ENCODE results near the gene TRIM25. TPM values are rescaled to one million over a fixed set of nuclear protein-coding genes. Genes with fewer than 3 reads are reported as not detected.

TRIM25 gene
- total and polyA plus RNA-seq, 9 donors: 12.5 to 71.7 (median 45.9) TPM

DNA sequence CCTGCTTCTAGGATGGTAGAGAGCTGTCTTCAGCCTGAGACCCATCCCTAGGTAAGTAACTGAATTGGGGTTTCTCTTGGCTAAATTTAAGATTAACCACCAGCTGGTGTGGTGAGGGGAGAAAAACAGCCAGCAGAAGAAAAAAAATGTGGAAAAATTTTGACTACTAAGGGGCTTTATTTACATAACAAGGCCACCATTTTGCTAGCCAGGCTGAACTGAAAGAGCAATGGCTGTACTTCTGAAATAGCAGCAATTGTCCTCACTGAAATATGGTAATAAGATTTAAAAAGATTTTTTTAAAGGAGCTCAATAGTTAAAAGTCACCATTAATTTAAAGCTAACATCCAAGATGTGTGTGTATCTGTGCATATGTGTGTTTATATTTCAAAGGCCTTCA is 12.4 kb upstream of the TRIM25 start:
- Histone ChIP-seq H3K36me3 (no peaks in the 10 kb centered on the region), H3K27me3 (no peaks in the 10 kb centered on the region), H3K4me1 (ENCODE audit: insufficient read depth) (no peaks in the 10 kb centered on the region), H3K9me3 (no peaks in the 10 kb centered on the region), H3K4me3 (no peak overlapping the region), H3K27ac (no peak overlapping the region)
- intact Hi-C loops (cut with DNase I): no loop called here
- no peak for DNase-seq
- TF ChIP-seq EP300 (IDR thresholded peaks at IDR 0.05) (no peak), POLR2A (IDR thresholded peaks at IDR 0.05) (no peak)

GRCh38 chr17:56925088-56925487 is 11.2 kb upstream of the TRIM25 start:
- Histone ChIP-seq H3K4me3 (no peak overlapping the region), H3K4me1 (ENCODE audit: insufficient read depth) (no peaks in the 10 kb centered on the region), H3K36me3 (no peaks in the 10 kb centered on the region), H3K9me3 (no peaks in the 10 kb centered on the region), H3K27ac (no peak overlapping the region), H3K27me3 (no peaks in the 10 kb centered on the region)
- WGBS, 3 donors: 86 to 100% (median 88%) methylated on average over 2 of the region's 2 CpGs
- no peak for TF ChIP-seq EP300 (IDR thresholded peaks at IDR 0.05)
- TF ChIP-seq, protein P1, sequence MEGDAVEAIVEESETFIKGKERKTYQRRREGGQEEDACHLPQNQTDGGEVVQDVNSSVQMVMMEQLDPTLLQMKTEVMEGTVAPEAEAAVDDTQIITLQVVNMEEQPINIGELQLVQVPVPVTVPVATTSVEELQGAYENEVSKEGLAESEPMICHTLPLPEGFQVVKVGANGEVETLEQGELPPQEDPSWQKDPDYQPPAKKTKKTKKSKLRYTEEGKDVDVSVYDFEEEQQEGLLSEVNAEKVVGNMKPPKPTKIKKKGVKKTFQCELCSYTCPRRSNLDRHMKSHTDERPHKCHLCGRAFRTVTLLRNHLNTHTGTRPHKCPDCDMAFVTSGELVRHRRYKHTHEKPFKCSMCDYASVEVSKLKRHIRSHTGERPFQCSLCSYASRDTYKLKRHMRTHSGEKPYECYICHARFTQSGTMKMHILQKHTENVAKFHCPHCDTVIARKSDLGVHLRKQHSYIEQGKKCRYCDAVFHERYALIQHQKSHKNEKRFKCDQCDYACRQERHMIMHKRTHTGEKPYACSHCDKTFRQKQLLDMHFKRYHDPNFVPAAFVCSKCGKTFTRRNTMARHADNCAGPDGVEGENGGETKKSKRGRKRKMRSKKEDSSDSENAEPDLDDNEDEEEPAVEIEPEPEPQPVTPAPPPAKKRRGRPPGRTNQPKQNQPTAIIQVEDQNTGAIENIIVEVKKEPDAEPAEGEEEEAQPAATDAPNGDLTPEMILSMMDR (IDR thresholded peaks at IDR 0.05): no peak
- TF ChIP-seq POLR2A (IDR thresholded peaks at IDR 0.05): no peak
- DNase-seq: no peak
- intact Hi-C loops (cut with DNase I): no loop called here

DNA sequence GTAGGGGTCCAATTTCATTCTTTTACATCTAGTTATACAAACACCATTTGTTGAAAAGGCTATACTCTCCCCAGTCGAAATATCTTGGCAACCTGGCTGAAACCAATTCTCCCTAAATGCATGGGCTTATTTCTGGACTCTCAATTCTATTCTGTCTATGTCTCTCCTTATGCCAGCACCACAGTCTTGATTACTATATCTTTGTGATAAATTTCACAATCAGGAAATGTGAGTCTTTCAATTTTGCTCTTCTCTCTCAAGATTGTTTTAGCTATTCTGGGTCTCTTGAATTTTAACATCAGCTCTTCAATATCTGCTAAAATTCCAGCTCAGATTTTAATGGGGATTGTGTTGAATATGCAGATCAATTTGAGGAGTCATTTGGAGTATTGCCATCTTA is 5.9 kb upstream of the TRIM25 start:
- no peak for DNase-seq
- no peak overlapping the region for H3K4me3 ChIP-seq
- H3K9me3 ChIP-seq: no peaks in the 10 kb centered on the region
- no peaks in the 10 kb centered on the region for H3K27me3 ChIP-seq
- TF ChIP-seq POLR2A (IDR thresholded peaks at IDR 0.05): no peak
- TF ChIP-seq EP300 (IDR thresholded peaks at IDR 0.05): no peak
- TF ChIP-seq, protein P1 (IDR thresholded peaks at IDR 0.05): no peak
- WGBS, 3 donors: 72 to 90% (median 80%) methylated on average over 1 of the region's 1 CpG
- no peaks in the 10 kb centered on the region for H3K36me3 ChIP-seq
- intact Hi-C loops (cut with DNase I): no loop called here
- H3K4me1 ChIP-seq (ENCODE audit: insufficient read depth): peaks cover 4% of the 10 kb centered on the region
- no peak overlapping the region for H3K27ac ChIP-seq

- intact Hi-C loops (cut with DNase I): no loop called here
- H3K4me1 ChIP-seq (ENCODE audit: insufficient read depth): peaks cover 4% of the 10 kb centered on the region
- TF ChIP-seq, protein P1 (IDR thresholded peaks at IDR 0.05): no peak
- TF ChIP-seq EP300 (IDR thresholded peaks at IDR 0.05) (no peak), POLR2A (IDR thresholded peaks at IDR 0.05) (no peak)
- no peaks in the 10 kb centered on the region for H3K9me3 ChIP-seq
- H3K27me3 ChIP-seq: no peaks in the 10 kb centered on the region
- no peaks in the 10 kb centered on the region for H3K36me3 ChIP-seq
- no peak overlapping the region for H3K4me3 ChIP-seq
- 90 to 94% (median 92%) methylated on average over 3 of the region's 3 CpGs for WGBS, 3 donors
- H3K27ac ChIP-seq: no peak overlapping the region
- no peak for DNase-seq
Observed at GRCh38 chr17:56918916-56919315, 5.1 kb upstream of the TRIM25 start.

- H3K27ac ChIP-seq: no peak overlapping the region
- no peaks in the 10 kb centered on the region for H3K36me3 ChIP-seq
- H3K4me3 ChIP-seq: no peak overlapping the region
- DNase-seq: no peak
- H3K9me3 ChIP-seq: no peaks in the 10 kb centered on the region
- intact Hi-C loops (cut with DNase I): no loop called here
- TF ChIP-seq EP300 (IDR thresholded peaks at IDR 0.05): no peak
- no peak for TF ChIP-seq POLR2A (IDR thresholded peaks at IDR 0.05)
- TF ChIP-seq, protein P1 (IDR thresholded peaks at IDR 0.05): no peak
- WGBS, 3 donors: 86 to 90% (median 90%) methylated on average over 4 of the region's 4 CpGs
- no peaks in the 10 kb centered on the region for H3K27me3 ChIP-seq
- H3K4me1 ChIP-seq (ENCODE audit: insufficient read depth): peaks cover 4% of the 10 kb centered on the region
Observed at GRCh38 chr17:56917559-56918296, 3.9 kb upstream of the TRIM25 start.

Measured in ovary (tissue), 9 donors.